ENCODE data around the gene STAC2. TPM values are rescaled to one million over a fixed set of nuclear protein-coding genes. Genes with fewer than 3 reads are reported as not detected.

STAC2 gene
- polyA plus RNA-seq, 2 of the 4 experiments (the other 2 are of a cell fraction) = 0.03 to 0.26 TPM

- H3K4me3 ChIP-seq = no peak overlapping the region
- no peaks in the 10 kb centered on the region for H3K9me3 ChIP-seq
- peak overlapping the region; percentile 65 for H3K4me2 ChIP-seq
- H3K4me1 ChIP-seq = peaks cover 40% of the 10 kb centered on the region
- 21% methylated on average over 15 of the region's 15 CpGs for WGBS (ENCODE audit: missing lambda C conversion rate)
- TF ChIP-seq FOSL2 (IDR thresholded peaks at IDR 0.05) (no peak), FOSL2 (CRISPR knock-in tag; IDR thresholded peaks at IDR 0.05) (peak; percentile 64), RAD21 (conservative IDR thresholded peaks at IDR 0.05 in 1 of 2, IDR thresholded peaks at IDR 0.05 in 1 of 2) (no peak), POLR2A (IDR thresholded peaks at IDR 0.05; ENCODE audit: low read length) (0 out of 2 replicates have a peak, but pooled peaks have one; percentile 6), HDAC2 (IDR thresholded peaks at IDR 0.05) (no peak), FOXS1 (CRISPR knock-in tag; IDR thresholded peaks at IDR 0.05) (0 out of 2 replicates have a peak, but pooled peaks have one; percentile 30), JUN (IDR thresholded peaks at IDR 0.05) (0 out of 5 replicates have a peak, but pooled peaks of 1 of the 2 experiments have one; percentile 26), JUNB (IDR thresholded peaks at IDR 0.05) (0 out of 2 replicates have a peak, but pooled peaks have one; percentile 18)
- ATAC-seq (peak; percentile 56 to 70), DNase-seq (ENCODE audit: low read depth in 1 of 2, low spot score in 1 of 2) (peak; percentile 81 to 95), FAIRE-seq (no peak)
- ChIA-PET POLR2A (interaction anchor here (1.0 to 1.9 kb wide), 4 partner anchors 11 to 39 kb away, joined by 3 to 16 read pairs (median 6); partner anchors contain the start of gene RPL19), CTCF (interaction anchor here (0.5 to 21.6 kb wide), 9 partner anchors 8 to 255 kb away, joined by 3 to 1140 read pairs (median 6); partner anchors contain the start of genes ARL5C, CACNB1, PLXDC1 and RPL19)
- H3K27ac ChIP-seq = peak overlapping the region; percentile 61 to 82
Measured at GRCh38 chr17:39238311-39238972, 12.7 kb upstream of the STAC2 start.

DNA sequence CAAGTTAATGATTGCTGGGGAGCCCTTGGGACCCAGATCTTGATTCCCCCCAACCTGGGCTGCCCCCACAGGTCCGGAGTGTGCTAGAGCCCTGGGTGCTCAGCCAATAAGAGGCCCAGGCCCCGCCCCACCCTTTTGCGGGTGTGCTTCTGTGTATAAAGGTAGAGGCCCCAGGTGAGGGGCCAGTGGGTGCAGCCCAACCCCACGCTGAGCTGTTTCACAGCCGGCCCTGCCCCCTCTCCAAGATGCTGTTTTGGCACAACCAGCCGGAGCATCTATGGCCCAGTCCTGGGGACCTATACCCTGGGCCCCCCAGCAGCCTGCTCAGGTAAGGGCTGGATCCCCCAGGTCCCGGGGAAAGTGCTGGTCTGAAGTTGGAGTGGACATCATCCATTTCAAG lies 11.8 kb upstream of the STAC2 start:
- no peak for FAIRE-seq
- WGBS (ENCODE audit: missing lambda C conversion rate) = 86% methylated on average over 6 of the region's 7 CpGs
- CTCF ChIA-PET = interaction anchor here (0.7 to 21.6 kb wide), 7 partner anchors 10 to 310 kb away, joined by 3 to 1140 read pairs (median 9); partner anchors contain the start of genes ARL5C, CACNB1, PLXDC1 and RPL19

GRCh38 chr17:39236981-39237441 lies 11.3 kb upstream of the STAC2 start:
- Histone ChIP-seq H3K4me3 (no peak overlapping the region), H3K9me3 (no peaks in the 10 kb centered on the region), H3K4me1 (peaks cover 40% of the 10 kb centered on the region), H3K4me2 (no peak overlapping the region; the same call in 2 of the 3 replicates), H3K27ac (peak overlapping the region; percentile 61 to 82; a peak in 4 of 6 replicates)
- ChIA-PET POLR2A (interaction anchor here (1.1 kb wide), 1 partner anchor 34 kb away, joined by 7 read pairs; no protein-coding TSS in a partner anchor), CTCF (interaction anchor here (0.7 to 21.6 kb wide), 13 partner anchors 11 to 310 kb away, joined by 3 to 1140 read pairs (median 5); partner anchors contain the start of genes ARL5C, CACNB1, PLXDC1 and RPL19)
- DNase-seq (ENCODE audit: low read depth in 1 of 2, low spot score in 1 of 2) = no peak
- peak; percentile 8 to 10; a peak in 4 of 6 replicates for ATAC-seq
- WGBS (ENCODE audit: missing lambda C conversion rate) = 70% methylated on average over 6 of the region's 6 CpGs
- FAIRE-seq = no peak
- TF ChIP-seq HOXB5 (CRISPR knock-in tag; IDR thresholded peaks at IDR 0.05) (no peak), ZNF302 (CRISPR knock-in tag; IDR thresholded peaks at IDR 0.05) (no peak)
- TF ChIP-seq, protein P1, sequence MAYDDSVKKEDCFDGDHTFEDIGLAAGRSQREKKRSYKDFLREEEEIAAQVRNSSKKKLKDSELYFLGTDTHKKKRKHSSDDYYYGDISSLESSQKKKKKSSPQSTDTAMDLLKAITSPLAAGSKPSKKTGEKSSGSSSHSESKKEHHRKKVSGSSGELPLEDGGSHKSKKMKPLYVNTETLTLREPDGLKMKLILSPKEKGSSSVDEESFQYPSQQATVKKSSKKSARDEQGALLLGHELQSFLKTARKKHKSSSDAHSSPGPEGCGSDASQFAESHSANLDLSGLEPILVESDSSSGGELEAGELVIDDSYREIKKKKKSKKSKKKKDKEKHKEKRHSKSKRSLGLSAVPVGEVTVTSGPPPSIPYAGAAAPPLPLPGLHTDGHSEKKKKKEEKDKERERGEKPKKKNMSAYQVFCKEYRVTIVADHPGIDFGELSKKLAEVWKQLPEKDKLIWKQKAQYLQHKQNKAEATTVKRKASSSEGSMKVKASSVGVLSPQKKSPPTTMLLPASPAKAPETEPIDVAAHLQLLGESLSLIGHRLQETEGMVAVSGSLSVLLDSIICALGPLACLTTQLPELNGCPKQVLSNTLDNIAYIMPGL (CRISPR knock-in tag; IDR thresholded peaks at IDR 0.05; ENCODE audit: borderline replicate concordance) = no peak

More for the DNA sequence above, 11.8 kb upstream of the STAC2 start:
- Histone ChIP-seq H3K4me2 (peak overlapping the region; percentile 65; the same call in 2 of the 3 replicates), H3K9me3 (no peaks in the 10 kb centered on the region), H3K27ac (peak overlapping the region; percentile 61 to 82; a peak in 4 of 6 replicates), H3K4me1 (peaks cover 40% of the 10 kb centered on the region), H3K4me3 (no peak overlapping the region)
- 0 out of 6 replicates have a peak, but pooled peaks of 1 of the 2 experiments have one; percentile 1 for ATAC-seq
- DNase-seq (ENCODE audit: low read depth in 1 of 2, low spot score in 1 of 2) = no peak
- POLR2A ChIA-PET = interaction anchor here (1.2 to 1.9 kb wide), 2 partner anchors 11 to 38 kb away, joined by 3 to 16 read pairs; partner anchors contain the start of gene RPL19
- TF ChIP-seq NR3C1 (IDR thresholded peaks at IDR 0.05) = no peak
- no peak for TF ChIP-seq ZNF302 (CRISPR knock-in tag; IDR thresholded peaks at IDR 0.05)

DNA sequence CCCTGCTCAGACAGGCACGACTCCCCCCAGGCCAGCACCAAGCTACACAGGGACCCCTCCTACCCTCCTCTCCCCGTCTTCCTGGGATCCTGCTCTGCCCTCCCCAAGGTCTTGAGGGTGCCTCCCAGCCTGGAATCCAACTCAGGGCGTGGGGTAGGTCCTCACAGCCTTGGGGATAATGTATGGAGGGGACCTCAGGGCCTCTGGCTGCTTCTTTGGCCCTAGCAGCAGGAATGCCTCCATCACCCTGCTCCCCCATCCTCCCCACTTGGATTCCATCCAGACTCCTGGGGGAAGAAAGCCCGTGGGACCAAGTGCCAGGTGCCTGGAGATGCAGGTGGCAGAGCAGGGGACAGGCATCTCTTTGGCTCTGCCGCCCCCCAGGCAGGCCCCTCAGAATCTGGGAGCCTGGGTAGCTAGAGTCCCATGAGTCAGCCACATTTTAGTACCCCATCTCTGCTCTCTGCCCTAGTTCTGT lies 10.7 kb upstream of the STAC2 start:
- no peak for TF ChIP-seq HOXA7 (CRISPR knock-in tag; IDR thresholded peaks at IDR 0.05)
- TF ChIP-seq, protein P1 (CRISPR knock-in tag; IDR thresholded peaks at IDR 0.05; ENCODE audit: borderline replicate concordance) = no peak
- TF ChIP-seq RNF2 (IDR thresholded peaks at IDR 0.05; ENCODE audit: borderline replicate concordance, low read depth) = no peak
- TF ChIP-seq HEYL (CRISPR knock-in tag; IDR thresholded peaks at IDR 0.05) = no peak
- TF ChIP-seq SMC3 (IDR thresholded peaks at IDR 0.05) = no peak
- TF ChIP-seq BCL3 (IDR thresholded peaks at IDR 0.05) = no peak
- TF ChIP-seq ZSCAN20 (CRISPR knock-in tag; IDR thresholded peaks at IDR 0.05) = no peak
- TF ChIP-seq, protein P2, sequence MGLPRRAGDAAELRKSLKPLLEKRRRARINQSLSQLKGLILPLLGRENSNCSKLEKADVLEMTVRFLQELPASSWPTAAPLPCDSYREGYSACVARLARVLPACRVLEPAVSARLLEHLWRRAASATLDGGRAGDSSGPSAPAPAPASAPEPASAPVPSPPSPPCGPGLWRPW (IDR thresholded peaks at IDR 0.05) = no peak
- no peak for TF ChIP-seq TP53 (CRISPR knock-in tag; IDR thresholded peaks at IDR 0.05)
- no peak for TF ChIP-seq SREBF2 (IDR thresholded peaks at IDR 0.05)
- TF ChIP-seq CBX2 (IDR thresholded peaks at IDR 0.05; ENCODE audit: borderline replicate concordance, low read depth) = no peak
- TF ChIP-seq RCOR1 (IDR thresholded peaks at IDR 0.05; ENCODE audit: low read depth, low read length) = no peak
- no peak for TF ChIP-seq JUNB (IDR thresholded peaks at IDR 0.05)
- CTCF ChIA-PET = interaction anchor here (0.6 to 21.6 kb wide), 22 partner anchors 10 to 1023 kb away, joined by 3 to 1140 read pairs (median 4); partner anchors contain the start of genes ARL5C, CACNB1, PLXDC1 and RPL19
- no peak overlapping the region for H3K4me3 ChIP-seq
- WGBS (ENCODE audit: missing lambda C conversion rate) = 68% methylated on average over 5 of the region's 5 CpGs
- peak; percentile 5 to 7; a peak in 4 of 6 replicates for ATAC-seq
- POLR2A ChIA-PET = interaction anchor here (0.6 to 1.3 kb wide), 3 partner anchors 33 to 134 kb away, joined by 3 to 7 read pairs (median 4); partner anchors contain the start of gene RPL19
- peaks cover 44% of the 10 kb centered on the region for H3K4me1 ChIP-seq
- H3K4me2 ChIP-seq = no peak overlapping the region
- no peak for DNase-seq (ENCODE audit: low read depth in 1 of 2, low spot score in 1 of 2)
- H3K9me3 ChIP-seq = no peaks in the 10 kb centered on the region
- no peak for FAIRE-seq
- H3K27ac ChIP-seq = peak overlapping the region; percentile 45 to 61; a peak in 4 of 6 replicates

Data from A549 (cell line).